GM23248 (cell line): ENCODE data around the gene FYB1.

ENCODE experiments used
- EZH2 ChIP-seq: fragments of 200-600 bp; sonication (generic); IDR thresholded peaks from 2 replicates; pipeline ENCODE4 v1.6.1; 2018; ENCODE audit warnings: antibody characterized with exemption, mild to moderate bottlenecking; ENCODE audit not compliant: insufficient read depth, poor library complexity, severe bottlenecking
- EZH2phosphoT487 ChIP-seq: fragments of 200-600 bp; sonication (generic); IDR thresholded peaks from 2 replicates; pipeline ENCODE4 v1.6.1; 2018; ENCODE audit warnings: antibody characterized with exemption, moderate library complexity, mild to moderate bottlenecking, low read depth; ENCODE audit not compliant: insufficient read depth

DNA sequence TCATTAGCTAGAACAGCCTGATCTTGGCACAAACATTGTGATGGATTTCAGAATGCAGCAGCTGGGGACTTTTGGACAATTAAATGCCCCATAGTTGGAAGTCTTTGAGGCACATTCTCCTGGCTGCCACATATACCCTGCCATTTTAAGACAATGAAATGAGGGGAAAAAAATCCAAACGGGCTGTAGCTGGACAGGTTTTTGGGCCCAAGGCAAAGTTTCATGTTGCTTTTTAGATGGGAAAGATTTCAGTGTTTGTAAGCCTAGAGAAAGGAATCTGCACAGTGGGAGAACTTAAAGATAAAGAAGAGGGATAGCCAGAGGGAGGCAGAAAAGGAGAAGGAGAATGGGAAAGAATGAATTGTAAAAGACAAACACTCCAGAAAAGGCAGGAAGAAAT is 115.1 kb downstream of the FYB1 start:
- TF ChIP-seq EZH2phosphoT487 (no peak), EZH2 (no peak)
